Measurements from ENCODE around the gene C21orf58.

GRCh38 chr21:46286648-46287002 lies 37.0 kb downstream of the C21orf58 start:
- no peak for TF ChIP-seq EZH2phosphoT487 (IDR thresholded peaks at IDR 0.05; ENCODE audit: insufficient read depth, low read depth)
- no peak for TF ChIP-seq EZH2 (IDR thresholded peaks at IDR 0.05; ENCODE audit: insufficient read depth, poor library complexity, severe bottlenecking)

All from GM23248 (cell line).